IMR-90 (cell line): ENCODE results near the gene NCKAP5. TPM values are rescaled to one million over a fixed set of nuclear protein-coding genes. Genes with fewer than 3 reads are reported as not detected.

ENCODE experiments used
- ATAC-seq: fragments of 200-7000 bp; cut with Tn5 transposase; 2 replicates; pipeline ENCODE4 v1.9.1; 2020; ENCODE audit warnings: low read depth, mild to moderate bottlenecking, moderate library complexity
- BruUV-seq: library from RNA; stranded (reverse); fragments of 400-500 nt; replicated peaks from 2 replicates; lab custom pipeline; 2021; lab: Mats Ljungman, UMichigan
- CTCF ChIA-PET: fragments of 300-600 bp; formaldehyde crosslinking; extraction: SDS; loops from one replicate; lab custom pipeline; 2021; ENCODE audit warnings: antibody characterized with exemption; lab: Yijun Ruan, JAX
- POLR2A ChIA-PET: fragments of 300-600 bp; sonication (Branson Sonifier 250); formaldehyde crosslinking; loops from one replicate; lab custom pipeline; 2022; ENCODE audit warnings: antibody characterized with exemption; ENCODE audit not compliant: unreplicated experiment; lab: Charles Lee
- DNase-seq: peaks from one replicate; pipeline ENCODE4 v3.0.0; 2013
- H2AFZ ChIP-seq: replicated peaks from 2 replicates; pipeline ENCODE3; 2013; ENCODE audit warnings: low read length, mild to moderate bottlenecking; ENCODE audit not compliant: poor library complexity
- H2AK5ac ChIP-seq: 2 replicates; pipeline ENCODE4 v1.6.1; 2013; ENCODE audit warnings: low read depth, low read length, inconsistent platforms
- H2AK9ac ChIP-seq: replicated peaks from 2 replicates; pipeline ENCODE3; 2013; ENCODE audit warnings: mild to moderate bottlenecking, low read depth, low read length, moderate library complexity; ENCODE audit not compliant: poor library complexity
- H2BK120ac ChIP-seq: 2 replicates; pipeline ENCODE4 v1.6.1; 2013; ENCODE audit warnings: low read depth, low read length, inconsistent platforms
- H2BK15ac ChIP-seq: 3 replicates; pipeline ENCODE4 v1.6.1; 2013; ENCODE audit warnings: low read depth, low read length, inconsistent platforms
- H2BK20ac ChIP-seq: 2 replicates; pipeline ENCODE4 v1.6.1; 2013; ENCODE audit warnings: low read depth, mild to moderate bottlenecking, inconsistent platforms, low read length, moderate library complexity
- H2BK5ac ChIP-seq: 2 replicates; pipeline ENCODE4 v1.6.1; 2013; ENCODE audit warnings: mild to moderate bottlenecking, low read depth, low read length, inconsistent platforms; ENCODE audit not compliant: poor library complexity, severe bottlenecking
- H3K14ac ChIP-seq: replicated peaks from 2 replicates; pipeline ENCODE4 v1.6.1; 2013; ENCODE audit warnings: low read depth, low read length, inconsistent platforms
- H3K18ac ChIP-seq: 2 replicates; pipeline ENCODE4 v1.6.1; 2013; ENCODE audit warnings: low read depth, low read length, control low read depth
- H3K23ac ChIP-seq: 2 replicates; pipeline ENCODE4 v1.6.1; 2013; ENCODE audit warnings: low read depth, low read length, inconsistent platforms
- H3K27ac ChIP-seq: 2 replicates; pipeline ENCODE4 v1.5.1; 2013; ENCODE audit warnings: mild to moderate bottlenecking, control low read depth, low read length; ENCODE audit not compliant: insufficient read depth
- H3K27me3 ChIP-seq: 2 replicates; pipeline ENCODE4 v1.6.1; 2013; ENCODE audit warnings: low read length; ENCODE audit not compliant: control insufficient read depth, insufficient read depth
- H3K36me3 ChIP-seq: 2 replicates; pipeline ENCODE4 v1.6.1; 2013; ENCODE audit warnings: low read length, mixed read lengths; ENCODE audit not compliant: control insufficient read depth, insufficient read depth
- H3K4ac ChIP-seq: 2 replicates; pipeline ENCODE4 v1.6.1; 2013; ENCODE audit warnings: low read depth, low read length, inconsistent platforms
- H3K4me1 ChIP-seq: 2 replicates; pipeline ENCODE4 v1.6.1; 2013; ENCODE audit warnings: low read length, mixed read lengths; ENCODE audit not compliant: control insufficient read depth, insufficient read depth
- H3K4me2 ChIP-seq: 2 replicates; pipeline ENCODE4 v1.6.1; 2013; ENCODE audit warnings: low read depth, mild to moderate bottlenecking, control low read depth, low read length, moderate library complexity
- H3K4me3 ChIP-seq: 2 replicates; pipeline ENCODE4 v1.5.1; 2013; ENCODE audit warnings: low read depth, mild to moderate bottlenecking, control low read depth, low read length, moderate library complexity; ENCODE audit not compliant: insufficient read depth
- H3K56ac ChIP-seq: 2 replicates; pipeline ENCODE4 v1.6.1; 2013; ENCODE audit warnings: low read length, inconsistent platforms; ENCODE audit not compliant: insufficient read depth; ENCODE audit errors: extremely low read depth
- H3K79me1 ChIP-seq, 2 experiments: 2 replicates each; pipeline ENCODE4 v1.6.1; 2013; ENCODE audit warnings: low read length in 2 of 2, inconsistent platforms in 1 of 2, low read depth in 1 of 2
- H3K9ac ChIP-seq: 2 replicates; pipeline ENCODE4 v1.6.1; 2013; ENCODE audit warnings: low read depth, low read length, control low read depth
- H3K9me1 ChIP-seq: 2 replicates; pipeline ENCODE4 v1.6.1; 2013; ENCODE audit warnings: low read length, inconsistent platforms; ENCODE audit not compliant: insufficient read depth
- H3K9me3 ChIP-seq: 2 replicates; pipeline ENCODE4 v1.6.1; 2013; ENCODE audit warnings: low read length; ENCODE audit not compliant: control insufficient read depth, insufficient read depth
- H4K20me1 ChIP-seq: 2 replicates; pipeline ENCODE4 v1.6.1; 2013; ENCODE audit warnings: low read length, inconsistent platforms; ENCODE audit not compliant: insufficient read depth
- H4K5ac ChIP-seq: 2 replicates; pipeline ENCODE4 v1.6.1; 2013; ENCODE audit warnings: mild to moderate bottlenecking, low read depth, low read length, control low read depth
- H4K8ac ChIP-seq, 2 experiments: 2 replicates each; pipeline ENCODE4 v1.6.1; 2013; ENCODE audit warnings: low read depth in 2 of 2, low read length in 2 of 2, control low read depth in 1 of 2, inconsistent platforms in 1 of 2
- H4K91ac ChIP-seq: 2 replicates; pipeline ENCODE4 v1.6.1; 2013; ENCODE audit warnings: low read depth, low read length, inconsistent platforms; ENCODE audit not compliant: insufficient read depth
- CHD1 ChIP-seq: IDR thresholded peaks from 2 replicates; pipeline ENCODE4 v1.6.1; 2012; ENCODE audit warnings: low read depth, low read length, improper control_type of control experiment
- MAFK ChIP-seq: IDR thresholded peaks from 2 replicates; pipeline ENCODE4 v1.6.1; 2012; ENCODE audit warnings: low read depth, low read length, improper control_type of control experiment
- MAZ ChIP-seq: IDR thresholded peaks from 2 replicates; pipeline ENCODE4 v1.6.1; 2012; ENCODE audit warnings: low read depth, mild to moderate bottlenecking, low read length, improper control_type of control experiment, moderate library complexity, borderline replicate concordance
- MXI1 ChIP-seq: IDR thresholded peaks from 2 replicates; pipeline ENCODE4 v1.6.1; 2012; ENCODE audit warnings: low read depth, mild to moderate bottlenecking, low read length, moderate library complexity, borderline replicate concordance
- POLR2A ChIP-seq: IDR thresholded peaks from 2 replicates; pipeline ENCODE4 v1.6.1; 2012; ENCODE audit warnings: mild to moderate bottlenecking, low read depth, low read length
- RAD21 ChIP-seq: IDR thresholded peaks from 2 replicates; pipeline ENCODE4 v1.6.1; 2012; ENCODE audit warnings: low read length, improper control_type of control experiment
- RFX5 ChIP-seq: IDR thresholded peaks from 2 replicates; pipeline ENCODE4 v1.8.0; 2012; ENCODE audit warnings: low read depth, mild to moderate bottlenecking, low read length, moderate library complexity
- SMC3 ChIP-seq: fragments of 150-350 bp; IDR thresholded peaks from 2 replicates; pipeline ENCODE4 v1.6.1; 2016; ENCODE audit warnings: low read depth, mild to moderate bottlenecking, antibody characterized with exemption, low read length, moderate library complexity
- WGBS, 2 experiments: methylation state at CpG; one replicate each; pipeline versions ENCODE4 v1.1.5 to v1.1.7; 2013; ENCODE audit warnings: missing lambda C conversion rate in 2 of 2; ENCODE audit not compliant: insufficient read length in 1 of 2; ENCODE audit errors: extremely low coverage in 2 of 2; 5-methylcytosine and 5-hydroxymethylcytosine counted together
- dilution Hi-C: fragments of 300-500 bp; cut with HindIII; formaldehyde crosslinking; loops from one replicate; pipeline ENCODE4 v1.14.3; 2018; ENCODE audit warnings: low sequenced_read_pairs; ENCODE audit not compliant: unreplicated experiment
- in situ Hi-C: fragments of 300-500 bp; cut with MboI; formaldehyde crosslinking; loops from 3 replicates; pipeline ENCODE4 v1.14.3; 2019; ENCODE audit warnings: low sequenced_read_pairs, inconsistent platforms, mixed read lengths
- intact Hi-C: fragments of 100-400 bp; cut with micrococcal nuclease; formaldehyde crosslinking; loops from 2 replicates; pipeline ENCODE4 v1.10.0; 2022
- polyA plus RNA-seq, 3 experiments: library from polyadenylated mRNA; depleted of rRNA; stranded (reverse); fragments of >200 nt; gene quantifications; 2 replicates each; pipeline ENCODE4 v1.2.3, GENCODE V29; 2012; ENCODE audit warnings: low replicate concordance in 1 of 3
- total RNA-seq: library from RNA; depleted of rRNA; stranded (reverse); fragments of >200 nt; gene quantifications from 2 replicates; pipeline ENCODE4 v1.2.3, GENCODE V29; 2012
- TF ChIP-seq, protein P1 (sequence below): fragments of 150-350 bp; IDR thresholded peaks from 2 replicates; pipeline ENCODE4 v1.6.1; 2017; ENCODE audit warnings: mild to moderate bottlenecking, antibody characterized with exemption, low read length, low read depth

Gene NCKAP5
- total and polyA plus RNA-seq, 2 of the 4 experiments (the other 2 are of a cell fraction): 2.7 to 3.9 TPM

DNA sequence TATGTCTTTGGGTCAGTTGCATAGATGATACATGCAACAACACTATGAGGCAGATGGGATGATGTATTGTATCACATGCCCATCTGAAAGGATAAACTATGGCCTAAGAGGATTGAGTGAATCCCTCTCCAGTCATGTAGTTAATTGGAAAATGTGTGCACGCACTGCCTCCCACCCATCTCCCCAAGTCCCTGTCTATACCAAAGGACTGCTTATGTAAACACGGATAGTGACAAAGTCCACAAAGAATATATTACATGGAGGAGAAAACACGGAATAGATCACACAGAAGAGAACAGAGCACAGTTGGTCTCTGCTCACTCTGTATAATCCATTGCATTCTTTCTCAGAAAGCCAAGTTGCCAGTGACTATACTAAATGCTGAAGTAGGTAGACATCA lies 82.4 kb downstream of the NCKAP5 start:
- Histone ChIP-seq H3K4me1 (peaks cover 6% of the 10 kb centered on the region), H3K18ac (peak overlapping the region; percentile 9; the same call in 1 of the 2 replicates), H3K9ac (no peak overlapping the region), H2BK120ac (0 out of 2 replicates have a peak overlapping the region, but pooled peaks have one; percentile 74), H2AFZ (no peak overlapping the region), H2BK5ac (no peak overlapping the region), H2AK9ac (no peak overlapping the region), H4K5ac (no peak overlapping the region), H3K4me3 (no peak overlapping the region), H3K4ac (no peak overlapping the region), H2BK15ac (no peak overlapping the region; the same call in 2 of the 3 replicates), H3K56ac (no peak overlapping the region), H2BK20ac (peak overlapping the region; percentile 4; the same call in 1 of the 2 replicates), H3K23ac (no peak overlapping the region), H3K4me2 (no peak overlapping the region), H3K14ac (no peak overlapping the region), H4K20me1 (no peaks in the 10 kb centered on the region), H3K36me3 (no peaks in the 10 kb centered on the region), H4K8ac (no peak overlapping the region), H4K91ac (no peak overlapping the region), H3K9me1 (no peaks in the 10 kb centered on the region), H3K79me1 (peaks cover 2 to 4% of the 10 kb centered on the region in 2 experiments; a peak in 1 of 4 replicates), H3K27ac (no peak overlapping the region), H3K9me3 (no peaks in the 10 kb centered on the region), H2AK5ac (no peak overlapping the region), H3K27me3 (no peaks in the 10 kb centered on the region)
- TF ChIP-seq POLR2A: no peak
- no peak for TF ChIP-seq CHD1
- TF ChIP-seq RFX5: no peak
- no peak for TF ChIP-seq MXI1
- TF ChIP-seq, protein P1, sequence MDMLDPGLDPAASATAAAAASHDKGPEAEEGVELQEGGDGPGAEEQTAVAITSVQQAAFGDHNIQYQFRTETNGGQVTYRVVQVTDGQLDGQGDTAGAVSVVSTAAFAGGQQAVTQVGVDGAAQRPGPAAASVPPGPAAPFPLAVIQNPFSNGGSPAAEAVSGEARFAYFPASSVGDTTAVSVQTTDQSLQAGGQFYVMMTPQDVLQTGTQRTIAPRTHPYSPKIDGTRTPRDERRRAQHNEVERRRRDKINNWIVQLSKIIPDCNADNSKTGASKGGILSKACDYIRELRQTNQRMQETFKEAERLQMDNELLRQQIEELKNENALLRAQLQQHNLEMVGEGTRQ: no peak
- TF ChIP-seq MAZ: no peak
- TF ChIP-seq SMC3: no peak
- TF ChIP-seq RAD21: no peak
- TF ChIP-seq MAFK: no peak
- POLR2A ChIA-PET: no interaction called here
- ATAC-seq (no peak), DNase-seq (no peak)
- in situ Hi-C loops: no loop called here
- WGBS, 2 experiments: no CpG with 5 or more reads among the region's 3 CpGs
- dilution Hi-C loops: no loop called here
- CTCF ChIA-PET: no interaction called here
- intact Hi-C loops: no loop called here
- BruUV-seq: no TSS peak
